Kidney epithelial cell (primary cell): ENCODE measurements around the gene ZNF436. TPM values are rescaled to one million over a fixed set of nuclear protein-coding genes. Genes with fewer than 3 reads are reported as not detected.

Source experiments
- DNase-seq: peaks from one replicate; pipeline ENCODE4 v3.0.0-alpha.2; 2010; ENCODE audit warnings: low read depth
- H3K27me3 ChIP-seq: 2 replicates; pipeline ENCODE4 v1.6.0; 2011; ENCODE audit warnings: low read length; ENCODE audit not compliant: control insufficient read depth, insufficient read depth
- H3K36me3 ChIP-seq: 2 replicates; pipeline ENCODE4 v1.5.1; 2011; ENCODE audit warnings: low read length; ENCODE audit not compliant: control insufficient read depth, insufficient read depth
- H3K4me3 ChIP-seq: 2 replicates; pipeline ENCODE4 v1.5.1; 2011; ENCODE audit warnings: low read depth, mild to moderate bottlenecking, control low read depth, low read length
- CTCF ChIP-seq: IDR thresholded peaks from 2 replicates; pipeline ENCODE4 v1.5.1; 2011; ENCODE audit warnings: mild to moderate bottlenecking, moderate library complexity, low read length, control low read depth, inconsistent platforms; ENCODE audit not compliant: insufficient read depth, poor library complexity, severe bottlenecking
- total RNA-seq: library from RNA; depleted of rRNA; stranded (reverse); fragments of >200 nt; gene quantifications from 2 replicates; pipeline ENCODE4 v1.2.3, GENCODE V29; 2015

Gene ZNF436
- total RNA-seq, 1 donor from 2014 or later, result 11.7 TPM

- Histone ChIP-seq H3K36me3 (no peaks in the 10 kb centered on the region), H3K4me3 (no peak overlapping the region), H3K27me3 (no peaks in the 10 kb centered on the region)
- TF ChIP-seq CTCF, result no peak
- DNase-seq, result no peak
Observed at GRCh38 chr1:23396380-23396779, 26.7 kb upstream of the ZNF436 start.

- Histone ChIP-seq H3K36me3 (no peaks in the 10 kb centered on the region), H3K27me3 (no peaks in the 10 kb centered on the region), H3K4me3 (no peak overlapping the region)
- no peak for TF ChIP-seq CTCF
- DNase-seq, result no peak
Observed at GRCh38 chr1:23395849-23396248, 26.2 kb upstream of the ZNF436 start.

GRCh38 chr1:23395154-23395724 is 25.6 kb upstream of the ZNF436 start:
- no peak for TF ChIP-seq CTCF
- no peak for DNase-seq
- Histone ChIP-seq H3K27me3 (no peaks in the 10 kb centered on the region), H3K4me3 (no peak overlapping the region), H3K36me3 (no peaks in the 10 kb centered on the region)

GRCh38 chr1:23394684-23395083 is 25.0 kb upstream of the ZNF436 start:
- Histone ChIP-seq H3K36me3 (no peaks in the 10 kb centered on the region), H3K27me3 (no peaks in the 10 kb centered on the region), H3K4me3 (no peak overlapping the region)
- no peak for DNase-seq
- no peak for TF ChIP-seq CTCF

DNA sequence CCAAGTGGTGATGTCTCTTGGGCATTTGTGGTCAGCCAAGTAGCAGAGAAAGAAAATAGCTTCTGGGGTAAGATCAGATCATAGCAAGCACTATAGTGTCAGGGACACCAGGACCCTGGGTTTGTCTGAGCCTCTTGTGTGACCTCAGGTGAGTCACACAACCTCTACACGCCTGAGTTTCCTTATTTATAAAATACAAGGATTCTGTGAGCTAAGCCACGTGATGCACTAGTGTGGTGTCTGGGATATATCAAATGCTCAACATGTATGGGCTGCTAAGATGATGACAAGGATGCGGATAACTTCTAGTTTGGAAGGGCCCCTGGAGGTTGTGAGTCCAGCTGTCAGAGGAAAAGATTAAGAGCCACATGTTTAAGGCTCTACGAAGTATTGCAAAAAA is 24.5 kb upstream of the ZNF436 start:
- H3K27me3 ChIP-seq, result no peaks in the 10 kb centered on the region
- no peak for TF ChIP-seq CTCF
- no peak overlapping the region for H3K4me3 ChIP-seq
- DNase-seq, result no peak
- H3K36me3 ChIP-seq, result no peaks in the 10 kb centered on the region

DNA sequence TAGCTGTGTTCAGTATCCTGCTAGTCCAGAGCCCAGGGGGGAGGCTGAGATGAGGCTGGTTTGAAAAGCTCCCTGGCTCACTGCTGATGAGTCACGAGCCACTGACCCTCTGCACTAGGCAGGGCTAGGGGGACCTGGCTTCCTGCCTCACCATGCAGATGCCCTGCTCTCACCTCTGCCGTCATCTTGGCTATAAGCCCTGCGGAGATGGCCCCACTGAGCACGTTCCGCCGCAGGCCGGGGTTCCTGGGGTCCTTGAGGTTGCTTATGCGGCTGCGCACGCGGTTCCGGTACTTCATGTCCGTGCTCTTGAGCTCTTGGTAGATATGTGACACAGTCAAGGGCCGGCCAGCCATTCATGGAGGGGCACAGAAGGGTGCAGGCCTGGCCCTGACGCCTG is 24.1 kb upstream of the ZNF436 start:
- no peak for DNase-seq
- no peak for TF ChIP-seq CTCF
- Histone ChIP-seq H3K36me3 (no peaks in the 10 kb centered on the region), H3K27me3 (no peaks in the 10 kb centered on the region), H3K4me3 (no peak overlapping the region)
